ENCODE results near the gene ANKRD13A.

Gene ANKRD13A

DNA sequence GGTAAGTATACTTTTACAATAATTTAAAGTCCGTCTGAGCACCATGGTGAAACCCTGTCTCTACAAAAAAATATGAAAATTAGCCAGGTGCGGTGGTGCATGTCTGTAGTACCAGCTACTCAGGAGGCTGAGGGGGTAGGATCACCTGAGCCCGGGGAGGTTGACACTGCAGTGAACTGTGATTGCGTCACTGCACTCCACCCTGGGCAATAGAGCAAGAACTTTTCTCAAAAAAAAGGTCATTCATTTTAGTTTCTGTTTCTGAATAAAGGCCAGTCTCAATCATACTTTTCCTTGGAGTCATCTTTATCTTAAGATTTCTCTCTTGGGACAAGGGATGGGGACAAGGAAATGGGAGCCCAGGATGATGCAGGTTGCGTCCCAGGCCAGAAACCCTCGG, 12.9 kb downstream of the ANKRD13A start:
- DNase-seq (ENCODE audit: insufficient read length, low spot score) (no peak), FAIRE-seq (peak; percentile 72)
- TF ChIP-seq POLR2AphosphoS5 (IDR thresholded peaks at IDR 0.05; ENCODE audit: low read depth, low read length), result no peak
- no peak for TF ChIP-seq POLR2A (IDR thresholded peaks at IDR 0.05; ENCODE audit: low read depth, low read length)
- peak; percentile 54 for TF ChIP-seq PAX5 (IDR thresholded peaks at IDR 0.05; ENCODE audit: insufficient read depth, low read length, severe bottlenecking)
- TF ChIP-seq POU2F2 (IDR thresholded peaks at IDR 0.05; ENCODE audit: low read depth, low read length), result 0 out of 2 replicates have a peak, but pooled peaks have one; percentile 47

- DNase-seq (ENCODE audit: insufficient read length, low spot score), result no peak
- FAIRE-seq, result no peak
- TF ChIP-seq TAF1 (IDR thresholded peaks at IDR 0.05; ENCODE audit: low read depth, low read length) (no peak), SPI1 (IDR thresholded peaks at IDR 0.05; ENCODE audit: low read depth, low read length) (no peak), POLR2AphosphoS5 (IDR thresholded peaks at IDR 0.05; ENCODE audit: low read depth, low read length) (no peak), POU2F2 (IDR thresholded peaks at IDR 0.05; ENCODE audit: low read depth, low read length) (no peak), PAX5 (IDR thresholded peaks at IDR 0.05; ENCODE audit: insufficient read depth, low read length, severe bottlenecking) (no peak), POLR2A (IDR thresholded peaks at IDR 0.05; ENCODE audit: low read depth, low read length) (no peak)
These were observed 13.4 kb downstream of the ANKRD13A start for GRCh38 chr12:110012659-110013058.

DNA sequence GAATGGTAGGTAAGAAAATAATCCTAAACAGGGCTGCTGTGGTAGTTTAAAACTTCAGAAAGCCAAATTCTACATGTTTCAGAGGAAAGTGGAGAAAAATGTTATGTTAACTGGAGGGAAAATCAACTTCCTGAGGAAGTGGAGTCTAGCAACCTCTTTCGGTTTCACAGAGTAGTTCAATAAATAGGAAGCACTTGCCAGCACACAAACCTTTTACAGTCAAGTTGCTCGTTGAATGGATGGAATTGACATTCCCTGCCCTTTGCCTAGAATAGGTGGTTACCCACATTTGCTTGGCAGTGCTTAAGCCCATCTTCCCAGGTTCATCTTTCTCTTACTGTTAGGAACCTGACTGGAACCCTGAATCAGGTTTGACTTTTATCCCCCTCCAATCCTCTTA, 15.9 kb downstream of the ANKRD13A start:
- peak; percentile 56 for FAIRE-seq
- TF ChIP-seq SPI1 (IDR thresholded peaks at IDR 0.05; ENCODE audit: low read depth, low read length) (peak; percentile 77), POU2F2 (IDR thresholded peaks at IDR 0.05; ENCODE audit: low read depth, low read length) (no peak), POLR2A (IDR thresholded peaks at IDR 0.05; ENCODE audit: low read depth, low read length) (no peak)
- no peak for DNase-seq (ENCODE audit: insufficient read length, low spot score)

DNA sequence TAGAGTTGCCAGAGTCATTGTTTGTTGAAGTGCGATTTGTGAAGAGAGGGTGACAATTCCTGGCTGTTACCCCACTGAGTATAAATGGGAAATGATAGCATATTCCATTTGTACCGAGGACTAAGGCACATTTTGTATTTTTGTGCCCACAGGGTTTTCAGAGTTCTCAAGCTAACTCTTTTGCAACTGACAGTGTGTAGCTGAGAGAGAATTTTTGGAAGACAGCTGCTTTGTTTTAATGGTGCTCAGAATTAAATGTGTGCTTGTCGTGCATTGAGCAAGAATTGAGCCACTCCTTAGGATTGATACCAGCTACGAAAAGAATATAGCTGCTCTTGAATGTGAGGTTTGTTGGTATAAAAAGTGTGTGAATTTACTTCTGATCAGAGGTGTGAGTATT, 21.7 kb downstream of the ANKRD13A start:
- FAIRE-seq, result no peak
- TF ChIP-seq PAX5 (IDR thresholded peaks at IDR 0.05; ENCODE audit: insufficient read depth, low read length, severe bottlenecking), result no peak
- TF ChIP-seq POU2F2 (IDR thresholded peaks at IDR 0.05; ENCODE audit: low read depth, low read length), result no peak
- TF ChIP-seq POLR2AphosphoS5 (IDR thresholded peaks at IDR 0.05; ENCODE audit: low read depth, low read length), result no peak
- no peak for TF ChIP-seq TAF1 (IDR thresholded peaks at IDR 0.05; ENCODE audit: low read depth, low read length)
- no peak for TF ChIP-seq SPI1 (IDR thresholded peaks at IDR 0.05; ENCODE audit: low read depth, low read length)
- no peak for TF ChIP-seq POLR2A (IDR thresholded peaks at IDR 0.05; ENCODE audit: low read depth, low read length)
- DNase-seq (ENCODE audit: insufficient read length, low spot score), result no peak

- FAIRE-seq (no peak), DNase-seq (ENCODE audit: insufficient read length, low spot score) (no peak)
- TF ChIP-seq POU2F2 (IDR thresholded peaks at IDR 0.05; ENCODE audit: low read depth, low read length) (no peak), POLR2AphosphoS5 (IDR thresholded peaks at IDR 0.05; ENCODE audit: low read depth, low read length) (no peak), TAF1 (IDR thresholded peaks at IDR 0.05; ENCODE audit: low read depth, low read length) (no peak), POLR2A (IDR thresholded peaks at IDR 0.05; ENCODE audit: low read depth, low read length) (no peak), SPI1 (IDR thresholded peaks at IDR 0.05; ENCODE audit: low read depth, low read length) (no peak), PAX5 (IDR thresholded peaks at IDR 0.05; ENCODE audit: insufficient read depth, low read length, severe bottlenecking) (no peak)
These were observed 24.1 kb downstream of the ANKRD13A start for GRCh38 chr12:110023059-110023980.

DNA sequence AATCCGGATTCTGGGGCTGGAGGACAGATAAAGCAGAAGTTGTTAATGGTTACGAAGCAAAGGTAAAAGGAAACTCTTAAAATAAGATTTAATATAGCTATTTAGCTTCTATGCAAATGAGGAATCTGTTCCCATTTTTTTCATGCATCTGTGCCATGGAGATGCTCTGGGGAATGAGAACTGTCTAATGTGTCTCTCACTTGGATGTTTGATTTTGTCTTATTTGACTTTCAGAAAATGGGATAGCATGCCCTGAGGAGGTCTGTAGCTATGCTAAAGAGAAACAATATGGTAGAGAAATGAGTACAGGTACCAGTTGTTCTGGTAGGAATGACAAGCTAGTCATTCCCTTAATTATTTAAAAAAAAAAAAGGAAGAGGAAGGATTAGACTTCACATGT, 24.8 kb downstream of the ANKRD13A start:
- no peak for DNase-seq (ENCODE audit: insufficient read length, low spot score)
- no peak for FAIRE-seq
- no peak for TF ChIP-seq TAF1 (IDR thresholded peaks at IDR 0.05; ENCODE audit: low read depth, low read length)
- no peak for TF ChIP-seq SPI1 (IDR thresholded peaks at IDR 0.05; ENCODE audit: low read depth, low read length)
- no peak for TF ChIP-seq POLR2AphosphoS5 (IDR thresholded peaks at IDR 0.05; ENCODE audit: low read depth, low read length)
- TF ChIP-seq POLR2A (IDR thresholded peaks at IDR 0.05; ENCODE audit: low read depth, low read length), result no peak
- TF ChIP-seq POU2F2 (IDR thresholded peaks at IDR 0.05; ENCODE audit: low read depth, low read length), result no peak
- TF ChIP-seq PAX5 (IDR thresholded peaks at IDR 0.05; ENCODE audit: insufficient read depth, low read length, severe bottlenecking), result no peak

DNA sequence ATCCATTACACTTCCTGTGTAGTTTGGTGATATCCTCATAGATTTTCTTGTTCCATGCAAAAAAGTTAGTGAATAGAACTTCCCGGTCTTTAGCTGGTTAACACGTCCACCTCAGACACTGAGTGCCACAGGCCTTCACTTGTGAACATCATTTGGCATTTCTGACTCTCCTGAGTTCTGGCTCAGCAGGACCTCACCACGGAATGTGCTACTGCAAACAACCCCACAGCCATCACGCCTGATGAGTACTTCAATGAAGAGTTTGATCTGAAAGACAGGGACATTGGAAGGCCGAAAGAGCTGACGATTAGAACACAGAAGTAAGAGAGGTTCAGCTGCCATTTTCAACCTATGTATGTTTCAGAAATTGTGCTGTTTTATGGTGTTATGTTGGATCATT, 29.1 kb downstream of the ANKRD13A start:
- DNase-seq (ENCODE audit: insufficient read length, low spot score), result no peak
- TF ChIP-seq POLR2AphosphoS5 (IDR thresholded peaks at IDR 0.05; ENCODE audit: low read depth, low read length) (no peak), SPI1 (IDR thresholded peaks at IDR 0.05; ENCODE audit: low read depth, low read length) (no peak), POU2F2 (IDR thresholded peaks at IDR 0.05; ENCODE audit: low read depth, low read length) (no peak)

DNA sequence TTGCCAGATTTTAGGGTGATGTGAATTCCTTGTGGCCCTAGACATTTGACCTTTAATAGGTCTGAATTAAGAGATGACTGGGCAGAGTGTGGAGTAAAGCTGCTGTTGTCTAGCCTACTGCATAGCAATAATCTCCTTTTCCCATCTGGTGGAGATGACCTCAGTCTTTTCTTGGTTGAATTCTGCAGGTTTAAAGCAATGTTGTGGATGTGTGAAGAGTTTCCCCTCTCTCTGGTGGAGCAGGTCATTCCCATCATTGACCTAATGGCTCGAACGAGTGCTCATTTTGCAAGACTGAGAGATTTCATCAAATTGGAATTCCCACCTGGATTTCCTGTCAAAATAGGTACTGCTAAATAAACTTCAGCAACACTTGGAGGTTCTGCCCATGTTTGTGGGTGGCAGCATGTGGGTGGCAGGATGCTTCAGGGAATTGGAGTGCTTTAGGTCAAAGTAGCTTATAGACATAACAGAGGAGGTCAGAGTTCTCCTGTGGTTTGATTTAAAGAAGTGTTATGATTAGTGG, 30.1 kb downstream of the ANKRD13A start:
- TF ChIP-seq SPI1 (IDR thresholded peaks at IDR 0.05; ENCODE audit: low read depth, low read length) (no peak), POLR2AphosphoS5 (IDR thresholded peaks at IDR 0.05; ENCODE audit: low read depth, low read length) (no peak), POU2F2 (IDR thresholded peaks at IDR 0.05; ENCODE audit: low read depth, low read length) (no peak)
- DNase-seq (ENCODE audit: insufficient read length, low spot score), result no peak
- FAIRE-seq, result no peak

More for the DNA sequence above, 29.1 kb downstream of the ANKRD13A start:
- no peak for FAIRE-seq

- TF ChIP-seq SPI1 (IDR thresholded peaks at IDR 0.05; ENCODE audit: low read depth, low read length) (no peak), POU2F2 (IDR thresholded peaks at IDR 0.05; ENCODE audit: low read depth, low read length) (no peak), PAX5 (IDR thresholded peaks at IDR 0.05; ENCODE audit: insufficient read depth, low read length, severe bottlenecking) (no peak), TAF1 (IDR thresholded peaks at IDR 0.05; ENCODE audit: low read depth, low read length) (no peak), POLR2AphosphoS5 (IDR thresholded peaks at IDR 0.05; ENCODE audit: low read depth, low read length) (no peak), POLR2A (IDR thresholded peaks at IDR 0.05; ENCODE audit: low read depth, low read length) (no peak)
- no peak for DNase-seq (ENCODE audit: insufficient read length, low spot score)
- FAIRE-seq, result no peak
These were observed 34.7 kb downstream of the ANKRD13A start for GRCh38 chr12:110033888-110034287.
